H1 (cell line): Measurements from ENCODE around the gene FBXO8. TPM values are rescaled to one million over a fixed set of nuclear protein-coding genes. Genes with fewer than 3 reads are reported as not detected.

Experiments used
- CREB1 ChIP-seq: IDR thresholded peaks from 2 replicates; pipeline ENCODE4 v1.6.1; 2012; ENCODE audit warnings: inconsistent platforms
- POU5F1 ChIP-seq: IDR thresholded peaks from 2 replicates; pipeline ENCODE4 v1.6.1; 2011; ENCODE audit warnings: low read depth, mild to moderate bottlenecking, low read length, moderate library complexity
- SP4 ChIP-seq: IDR thresholded peaks from 2 replicates; pipeline ENCODE4 v1.6.1; 2012; ENCODE audit warnings: low read length, inconsistent platforms
- polyA plus RNA-seq, 7 experiments: library from polyadenylated mRNA; depleted of rRNA in 3 of 7; stranded (reverse) in 5 of 7; unstranded in 2 of 7; fragments of >200 nt in 5 of 7; fragments of 200-250 nt in 2 of 7; gene quantifications; 1 replicate in 5 of 7; 2 replicates in 1 of 7; 4 replicates in 1 of 7; pipeline versions ENCODE4 v1.2.1 to v1.2.3, GENCODE V29; 2011 to 2013; ENCODE audit warnings: missing spikeins in 2 of 7, mixed read lengths in 2 of 7
- total RNA-seq: library from RNA; stranded (reverse); fragmentation: NEBNext Ultra II Directional; extraction: Animal tissue kit (Norgen Biotek cat#: 25700); gene quantifications from 2 replicates; pipeline ENCODE4 v1.2.1, GENCODE V29; 2021

Gene FBXO8
- total and polyA plus RNA-seq, 2 of the 8 experiments (the other 6 are each of a cell fraction or from before 2014, with no cell fraction given): 5.1 to 7.5 TPM

DNA sequence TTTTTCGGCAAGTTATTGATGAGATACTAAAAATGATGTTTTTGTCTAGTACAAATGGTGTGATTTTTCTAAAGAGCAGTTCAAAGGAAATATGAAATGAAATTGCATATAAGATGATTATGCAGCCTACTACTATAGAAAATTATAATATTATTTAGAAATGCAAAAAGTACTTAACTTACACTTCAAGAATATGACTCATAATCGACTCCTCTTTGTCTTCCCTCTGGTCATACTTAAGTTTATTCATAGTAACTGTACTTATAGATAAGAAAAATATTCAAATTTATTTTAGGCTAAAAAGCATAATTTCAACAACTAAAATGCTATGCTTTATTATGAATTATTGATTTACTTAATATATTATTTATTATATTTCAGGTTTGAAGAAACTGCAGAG lies 33.5 kb upstream of the FBXO8 start (continued):
- TF ChIP-seq CREB1: no peak
- no peak for TF ChIP-seq SP4
- TF ChIP-seq POU5F1: no peak
